ENCODE results near the gene DENND2D.
A peak's percentile ranks its signal among the peaks of the same experiment; 100 is the strongest.

The DENND2D gene

DNA sequence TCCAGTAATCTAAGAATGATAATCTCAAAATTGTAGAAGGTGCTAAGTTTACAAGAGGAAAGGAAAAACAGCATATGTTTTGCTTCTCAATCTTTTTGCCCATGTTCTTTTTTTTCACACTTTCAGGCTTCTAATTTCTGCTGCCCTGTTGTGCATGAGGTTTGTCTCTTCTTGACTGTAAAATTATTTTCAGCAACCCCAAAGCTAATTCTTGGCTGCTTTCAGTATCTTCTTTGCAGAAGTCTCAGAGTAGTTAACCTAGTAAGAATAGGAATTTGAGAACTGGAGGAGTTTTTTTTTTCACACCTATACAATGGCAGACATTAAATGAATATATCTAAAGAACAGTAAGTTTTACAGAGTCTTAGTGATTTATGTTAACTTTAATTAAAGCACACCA, 26.4 kb downstream of the DENND2D start:
- DNase-seq = no peak

DNA sequence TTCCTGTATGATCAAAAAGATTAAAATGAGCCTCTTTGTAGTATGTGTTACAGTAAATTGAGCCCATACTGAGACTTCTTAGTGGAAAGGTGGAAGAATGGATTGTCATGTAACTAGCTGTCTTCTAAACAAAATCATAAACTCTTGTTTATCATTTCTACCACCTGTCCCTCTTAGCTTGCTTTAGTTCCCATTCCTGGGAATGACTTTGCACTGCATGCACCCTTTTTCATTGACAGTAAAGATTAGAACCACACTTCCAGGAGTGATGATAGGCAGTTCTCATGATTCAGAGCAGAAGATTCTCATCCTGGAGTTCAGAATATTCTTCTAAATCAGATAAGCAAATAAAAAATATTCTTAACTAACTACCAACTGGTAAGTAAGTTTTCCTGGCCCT, 28.0 kb downstream of the DENND2D start:
- DNase-seq = no peak

DNA sequence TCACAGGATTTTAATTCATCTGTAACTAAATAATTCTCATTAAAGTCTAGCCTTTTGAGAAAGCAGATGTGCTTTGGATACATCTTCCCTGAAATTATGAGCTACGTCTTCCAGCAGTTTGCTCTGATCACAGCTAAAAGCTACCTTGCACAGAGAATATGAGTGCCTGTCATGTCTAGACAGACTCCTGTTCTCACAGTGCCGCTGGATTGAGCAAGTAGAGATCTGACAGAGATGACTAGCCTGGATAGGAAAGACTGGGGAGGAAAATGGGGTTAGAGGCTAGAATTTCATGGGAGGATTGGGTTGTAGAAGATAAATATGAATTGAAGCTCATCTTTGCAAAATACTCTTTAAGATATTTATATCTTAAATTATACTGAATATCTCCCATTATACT, 36.3 kb downstream of the DENND2D start:
- no peak for DNase-seq

GRCh38 chr1:111163363-111163762, 37.1 kb downstream of the DENND2D start:
- DNase-seq = no peak

GRCh38 chr1:111162488-111162880, 38.0 kb downstream of the DENND2D start:
- no peak for DNase-seq

GRCh38 chr1:111161843-111162487, 38.5 kb downstream of the DENND2D start:
- DNase-seq = no peak

DNA sequence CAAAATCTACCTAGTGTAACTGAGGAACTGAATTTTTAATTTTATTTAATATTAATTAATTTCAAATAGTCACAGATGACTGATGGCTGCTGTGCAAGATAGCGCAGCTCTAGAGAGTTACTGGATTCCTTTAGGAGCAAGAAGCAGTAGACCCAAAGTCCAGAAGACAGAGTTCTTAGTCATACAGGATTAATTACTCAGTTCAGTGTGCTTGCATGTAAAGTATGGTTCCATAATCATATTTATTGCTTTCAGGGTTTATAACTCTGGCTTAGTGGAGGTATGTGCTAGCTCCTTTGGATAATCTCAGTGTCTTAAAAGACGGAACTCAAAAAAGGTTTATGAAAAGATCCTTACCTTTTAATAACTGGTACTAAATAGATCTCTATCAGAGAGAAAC, 43.0 kb downstream of the DENND2D start:
- no peak for DNase-seq

DNA sequence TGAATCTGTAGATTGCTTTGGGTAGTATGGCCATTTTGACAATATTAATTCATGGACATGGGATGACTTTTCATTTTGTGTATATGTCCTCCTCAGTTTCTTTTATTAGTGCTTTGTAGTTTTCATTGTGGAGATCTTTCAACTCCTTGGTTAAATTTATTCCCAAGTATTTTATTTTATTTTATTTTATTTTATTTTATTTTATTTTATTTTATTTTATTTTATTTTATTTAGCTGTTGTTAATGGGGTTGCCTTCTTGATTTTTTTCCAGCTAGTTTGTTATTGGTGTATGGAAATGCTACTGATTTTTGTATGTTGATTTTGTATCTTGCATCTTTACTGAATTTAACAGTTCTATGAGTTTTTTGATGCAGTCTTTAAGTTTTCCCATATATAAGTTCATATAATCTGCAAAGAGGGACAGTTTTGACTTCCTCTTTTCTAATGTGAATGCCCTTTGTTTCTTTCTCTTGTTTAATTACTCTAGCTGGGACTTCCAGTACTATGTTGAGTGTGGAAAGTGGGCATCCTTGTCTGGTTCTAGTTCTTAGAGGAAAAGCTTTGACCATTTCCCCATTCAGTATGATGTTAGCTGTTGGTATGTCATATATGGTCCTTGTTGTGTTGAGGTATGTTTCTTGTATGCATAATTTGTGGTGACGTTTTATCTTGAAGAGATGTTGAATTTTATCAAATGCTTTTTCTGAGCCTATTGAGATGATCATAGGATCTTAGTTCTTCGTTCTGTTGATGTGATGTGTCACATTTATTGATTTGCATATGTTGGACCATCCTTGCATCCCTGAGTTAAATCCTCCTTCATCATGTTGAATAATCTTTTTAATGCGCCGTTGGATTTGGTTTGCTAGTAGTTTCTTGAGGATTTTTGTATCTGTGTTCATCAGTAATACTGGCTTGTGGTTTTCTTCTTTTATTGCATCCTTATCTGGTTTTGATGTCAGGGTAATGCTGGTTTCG, 46.1 kb downstream of the DENND2D start:
- DNase-seq = no peak

DNA sequence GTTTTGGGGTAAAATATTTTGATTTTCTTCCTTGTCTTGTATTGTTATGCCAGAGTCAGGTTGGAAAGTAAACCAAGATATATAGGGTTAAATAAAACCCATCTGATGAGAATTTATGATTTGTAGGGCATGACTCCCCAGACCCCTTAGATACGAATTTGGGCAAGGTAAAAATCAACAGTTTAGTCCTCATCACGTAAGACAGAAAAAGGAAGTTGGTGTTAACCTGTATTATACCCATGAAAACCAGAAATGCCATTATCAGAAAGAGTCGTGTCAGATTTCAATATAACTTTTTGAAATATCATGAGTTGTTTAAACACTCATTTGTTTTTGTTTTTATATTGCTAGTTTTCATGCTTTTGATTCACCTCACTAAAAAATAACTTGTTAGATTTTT, 48.6 kb downstream of the DENND2D start:
- no peak for DNase-seq

- no peak for DNase-seq
Measured at GRCh38 chr1:111148376-111148881, 52.0 kb downstream of the DENND2D start.

DNA sequence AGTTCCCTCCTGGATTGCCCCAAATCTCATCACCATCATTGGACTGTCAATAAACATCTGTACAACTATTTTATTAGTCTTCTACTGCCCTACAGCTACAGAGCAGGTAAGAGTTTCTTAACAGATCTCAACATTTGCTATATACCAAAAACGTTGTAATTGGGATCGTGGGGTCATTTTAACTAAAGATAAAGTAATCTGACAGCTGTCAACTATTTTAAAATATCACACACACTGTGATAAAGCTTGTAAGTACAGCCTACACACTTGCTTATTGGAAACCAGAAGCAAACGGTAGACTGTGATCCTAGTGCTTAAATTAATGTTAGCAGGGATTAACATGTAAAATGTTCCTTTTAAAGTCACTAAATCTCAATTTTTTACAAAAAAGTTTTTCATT, 52.5 kb downstream of the DENND2D start:
- no peak for DNase-seq

DNA sequence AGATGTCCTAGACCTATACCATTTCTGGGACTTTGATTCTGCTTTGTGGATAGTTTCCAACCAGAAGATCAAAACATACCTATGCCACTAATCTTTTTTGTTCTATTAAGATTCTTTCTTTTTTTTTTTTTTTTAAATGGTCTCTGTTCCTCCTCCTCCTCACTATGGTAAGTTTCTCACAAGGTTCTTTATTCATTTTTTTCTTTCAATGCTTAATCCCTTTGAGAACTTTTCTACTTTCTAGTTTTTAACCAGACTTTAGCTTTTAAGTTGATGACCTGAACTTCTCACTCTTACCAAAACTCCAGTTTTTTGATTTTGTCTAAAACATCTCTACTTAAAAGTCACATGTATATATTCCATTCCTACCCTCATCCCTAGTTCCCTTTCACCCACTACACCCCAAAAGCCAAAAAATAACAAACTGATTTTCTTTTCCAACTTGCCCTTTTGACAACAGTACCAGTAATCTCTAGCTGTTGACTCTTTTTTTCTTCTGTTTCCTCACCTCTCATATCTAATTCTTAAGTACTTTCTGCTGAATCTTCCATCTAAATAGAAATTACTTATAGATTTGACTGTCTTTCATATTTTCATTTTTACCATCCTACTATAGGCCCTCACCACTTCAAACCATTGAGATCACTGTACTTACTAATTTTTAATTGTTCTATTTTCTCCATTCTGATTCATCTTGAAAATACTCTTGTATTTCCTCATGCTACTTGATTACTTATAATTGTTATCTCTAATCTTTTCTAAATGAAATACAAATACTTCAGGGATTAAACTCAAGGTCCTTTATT, 54.3 kb downstream of the DENND2D start:
- DNase-seq = no peak

GRCh38 chr1:111145542-111145941, 54.9 kb downstream of the DENND2D start:
- no peak for DNase-seq

DNA sequence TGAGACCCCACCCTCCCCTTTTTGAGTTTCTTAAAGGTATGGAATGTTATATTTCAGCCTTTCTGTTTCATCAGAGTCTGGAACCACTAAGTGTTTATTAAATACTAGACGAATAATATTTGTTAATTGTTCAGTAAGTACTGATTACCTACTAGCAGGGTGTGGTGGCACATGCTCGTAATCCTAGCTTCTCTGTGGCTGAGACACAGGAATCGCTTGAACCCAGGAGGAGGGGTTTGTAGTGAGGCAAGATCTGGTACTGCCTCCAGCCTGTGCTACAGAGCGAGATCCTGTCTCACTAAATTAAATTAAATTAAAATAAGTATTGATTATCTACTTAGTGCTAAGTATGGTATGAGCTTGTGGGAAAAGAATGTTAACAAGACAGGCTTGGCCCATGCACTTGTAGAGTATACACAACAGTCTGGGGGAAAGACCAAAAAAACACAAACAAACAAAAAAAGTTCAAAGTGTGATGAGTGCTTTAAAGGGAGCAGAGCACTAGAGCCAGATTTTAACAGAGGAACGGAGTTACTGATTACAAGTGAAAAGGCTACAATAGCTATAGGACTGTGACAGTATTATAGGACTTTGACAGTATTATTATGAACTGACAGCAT, 58.0 kb downstream of the DENND2D start:
- no peak for DNase-seq

GRCh38 chr1:111141245-111142220, 58.9 kb downstream of the DENND2D start:
- no peak for DNase-seq

- DNase-seq = peak; percentile 32
Measured at GRCh38 chr1:111140680-111140967, 59.8 kb downstream of the DENND2D start.

DNA sequence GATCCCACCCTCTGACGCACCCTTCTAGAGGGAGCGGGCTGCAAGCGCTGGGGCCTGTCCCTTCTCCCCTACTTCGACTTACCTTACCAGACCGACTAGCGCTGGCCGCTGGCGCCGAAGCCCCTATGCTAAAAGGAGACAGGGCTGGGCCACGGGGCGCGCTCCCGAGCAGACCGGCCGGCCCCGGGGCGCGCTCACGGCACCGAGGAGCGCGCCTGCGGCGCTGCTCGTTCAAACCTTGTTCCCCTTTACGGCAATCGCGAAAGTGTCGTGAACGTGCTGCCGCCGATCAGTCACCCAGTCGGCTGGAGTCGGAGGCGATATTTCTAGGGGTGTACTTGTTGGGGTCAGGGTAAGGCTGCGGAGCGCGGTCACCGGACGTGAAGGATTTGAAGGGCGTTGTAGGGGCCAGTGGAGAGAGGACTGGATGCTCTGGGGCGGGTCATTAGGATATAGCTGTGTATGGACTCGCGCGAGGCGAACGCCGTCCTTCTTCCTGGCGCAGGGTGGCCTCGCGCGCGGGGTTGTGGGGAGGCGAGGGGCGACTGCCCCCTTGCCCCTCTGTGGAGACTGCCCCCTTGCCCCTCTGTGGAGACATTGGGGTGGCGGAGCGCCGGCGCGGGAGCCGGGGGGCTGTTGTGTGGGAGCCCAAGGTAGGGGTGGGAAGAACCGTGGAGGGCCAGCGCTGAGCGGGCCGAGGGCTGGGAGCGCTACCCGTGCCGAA, 60.3 kb downstream of the DENND2D start, which contains the start of the genes CEPT1 and DRAM2:
CEPT1 (plus strand) TSS at position 268 of the 724 bp plus-strand sequence. CDS start 7,492 bp downstream, outside the sequence.
DRAM2 (minus strand) TSS at position 138 of the 724 bp plus-strand sequence. CDS start 8,539 bp downstream, outside the sequence.
- peak; percentile 93 for DNase-seq

- peak; percentile 83 for DNase-seq
Measured at GRCh38 chr1:111139324-111139955, 61.0 kb downstream of the DENND2D start.
